H1 (cell line): ENCODE results near the gene ALDH3B1. TPM values are rescaled to one million over a fixed set of nuclear protein-coding genes. Genes with fewer than 3 reads are reported as not detected.
"Not testable (repeated sequence)": the region's sequence is repeated elsewhere in the genome, so short reads cannot be mapped to it uniquely, and the experiment has no call there.

Experiments used
- CTCF ChIA-PET: fragments of 300-600 bp; sonication (Branson Sonifier 250); formaldehyde crosslinking; loops from one replicate; lab custom pipeline; 2021; ENCODE audit not compliant: partially characterized antibody; lab: Charles Lee
- POLR2A ChIA-PET: fragments of 300-600 bp; sonication (Branson Sonifier 250); formaldehyde crosslinking; loops from one replicate; lab custom pipeline; 2021; ENCODE audit warnings: inconsistent platforms; ENCODE audit not compliant: partially characterized antibody; lab: Charles Lee
- DNase-seq, 2 experiments: peaks; one replicate each; pipeline versions ENCODE4 v3.0.0 to v3.0.0-alpha.2; 2010 to 2022; ENCODE audit warnings: low spot score in 2 of 2, low read depth in 1 of 2, mixed read lengths in 1 of 2
- FAIRE-seq: peaks from 2 replicates; lab custom pipeline; 2011; peaks lifted over from hg19 to GRCh38; lab: Jason Lieb, UNC
- H2AFZ ChIP-seq: 2 replicates; pipeline ENCODE4 v1.8.1; 2012; ENCODE audit warnings: low read length, inconsistent platforms
- H2AK5ac ChIP-seq: 2 replicates; pipeline ENCODE4 v1.6.1; 2013; ENCODE audit warnings: low read depth, low read length
- H2BK120ac ChIP-seq: replicated peaks from 2 replicates; pipeline ENCODE3; 2013; ENCODE audit warnings: low read depth, low read length, inconsistent platforms
- H2BK12ac ChIP-seq: 2 replicates; pipeline ENCODE4 v1.6.1; 2013; ENCODE audit warnings: low read depth, low read length
- H2BK15ac ChIP-seq: 2 replicates; pipeline ENCODE4 v1.6.1; 2013; ENCODE audit warnings: low read length
- H2BK20ac ChIP-seq: 2 replicates; pipeline ENCODE4 v1.6.1; 2013; ENCODE audit warnings: low read length
- H2BK5ac ChIP-seq: 2 replicates; pipeline ENCODE4 v1.6.1; 2013; ENCODE audit warnings: low read depth, low read length
- H3K14ac ChIP-seq: 2 replicates; pipeline ENCODE4 v1.6.1; 2013; ENCODE audit warnings: inconsistent platforms; ENCODE audit not compliant: insufficient read length
- H3K18ac ChIP-seq: 2 replicates; pipeline ENCODE4 v1.6.1; 2013; ENCODE audit warnings: low read length; ENCODE audit errors: extremely low read depth
- H3K23ac ChIP-seq: 2 replicates; pipeline ENCODE4 v1.6.1; 2013; ENCODE audit warnings: inconsistent platforms; ENCODE audit not compliant: insufficient read length
- H3K23me2 ChIP-seq: 2 replicates; pipeline ENCODE4 v1.6.1; 2013; ENCODE audit warnings: low read depth, low read length
- H3K27ac ChIP-seq: 2 replicates; pipeline ENCODE4 v1.6.1; 2011; ENCODE audit warnings: low read depth, low read length, inconsistent platforms
- H3K27me3 ChIP-seq, 4 experiments: replicated peaks in 1 of 4; 1 replicate in 1 of 4; 2 replicates in 3 of 4; pipeline versions ENCODE4 v1.6.1 to v1.8.1; 2011 to 2013; ENCODE audit warnings: low read length in 3 of 4, mild to moderate bottlenecking in 3 of 4, inconsistent platforms in 2 of 4, mixed read lengths in 2 of 4, moderate library complexity in 1 of 4; ENCODE audit not compliant: control insufficient read depth in 3 of 4, insufficient read depth in 3 of 4; ENCODE audit errors: extremely low read depth in 1 of 4
- H3K36me3 ChIP-seq, 4 experiments: 2 replicates each; pipeline versions ENCODE4 v1.6.1 to v1.8.1; 2011 to 2013; ENCODE audit warnings: mild to moderate bottlenecking in 4 of 4, low read length in 3 of 4, moderate library complexity in 2 of 4, control low read depth in 1 of 4, inconsistent platforms in 1 of 4; ENCODE audit not compliant: insufficient read depth in 4 of 4, control insufficient read depth in 2 of 4
- H3K4ac ChIP-seq: replicated peaks from 2 replicates; pipeline ENCODE3; 2013; ENCODE audit warnings: low read length, low read depth, mixed read lengths, inconsistent platforms; ENCODE audit not compliant: insufficient read length
- H3K4me1 ChIP-seq, 4 experiments: replicated peaks in 1 of 4; 1 replicate in 1 of 4; 2 replicates in 3 of 4; pipeline versions ENCODE4 v1.6.1 to v1.8.1; 2011 to 2013; ENCODE audit warnings: low read length in 3 of 4, inconsistent platforms in 2 of 4, mixed read lengths in 1 of 4; ENCODE audit not compliant: insufficient read depth in 4 of 4, control insufficient read depth in 3 of 4
- H3K4me2 ChIP-seq, 2 experiments: 2 replicates each; pipeline versions ENCODE4 v1.6.1 to v1.8.1; 2011 to 2013; ENCODE audit warnings: low read depth in 2 of 2, low read length in 2 of 2, control low read depth in 1 of 2, inconsistent platforms in 1 of 2, mild to moderate bottlenecking in 1 of 2; ENCODE audit not compliant: insufficient read depth in 1 of 2
- H3K4me3 ChIP-seq, 4 experiments: fragments of 200-600, 300-600 bp in 1 of 4; sonication (generic), shearing (Covaris generic), sonication (Bioruptor Twin) in 1 of 4; 2 replicates each; pipeline versions ENCODE4 v1.5.1 to v1.8.1; 2011 to 2016; ENCODE audit warnings: low read length in 4 of 4, low read depth in 3 of 4, control low read depth in 2 of 4, inconsistent platforms in 2 of 4, mild to moderate bottlenecking in 2 of 4, mixed read lengths in 1 of 4, moderate library complexity in 1 of 4; ENCODE audit not compliant: insufficient read depth in 2 of 4; ENCODE audit errors: extremely low read depth in 1 of 4
- H3K56ac ChIP-seq: replicated peaks from 2 replicates; pipeline ENCODE3; 2013; ENCODE audit warnings: low read depth, mild to moderate bottlenecking, mixed read lengths, low read length, inconsistent platforms; ENCODE audit not compliant: insufficient read length
- H3K79me1 ChIP-seq: 2 replicates; pipeline ENCODE4 v1.6.1; 2013; ENCODE audit warnings: low read depth, low read length, control low read depth
- H3K79me2 ChIP-seq, 2 experiments: 2 replicates each; pipeline versions ENCODE4 v1.6.1 to v1.8.1; 2012 to 2013; ENCODE audit warnings: low read length in 2 of 2, mild to moderate bottlenecking in 2 of 2, inconsistent platforms in 1 of 2; ENCODE audit not compliant: insufficient read depth in 2 of 2, control insufficient read depth in 1 of 2
- H3K9ac ChIP-seq, 4 experiments: replicated peaks in 1 of 4; 1 replicate in 1 of 4; 2 replicates in 3 of 4; pipeline versions ENCODE4 v1.6.1 to v1.8.1; 2011 to 2013; ENCODE audit warnings: low read depth in 3 of 4, low read length in 3 of 4, control low read depth in 2 of 4, mild to moderate bottlenecking in 2 of 4, moderate library complexity in 2 of 4, inconsistent platforms in 1 of 4; ENCODE audit errors: extremely low read depth in 1 of 4
- H3K9me3 ChIP-seq, 2 experiments: 2 replicates each; pipeline versions ENCODE4 v1.6.1 to v1.8.1; 2012 to 2013; ENCODE audit warnings: mild to moderate bottlenecking in 2 of 2, moderate library complexity in 2 of 2, control low read depth in 1 of 2, inconsistent platforms in 1 of 2, low read depth in 1 of 2, low read length in 1 of 2, mixed read lengths in 1 of 2; ENCODE audit not compliant: insufficient read depth in 2 of 2
- H4K20me1 ChIP-seq, 2 experiments: replicated peaks in 1 of 2; 2 replicates each; pipeline versions ENCODE3 to v1.8.1; 2011 to 2013; ENCODE audit warnings: inconsistent platforms in 2 of 2, low read length in 2 of 2, mild to moderate bottlenecking in 1 of 2; ENCODE audit not compliant: insufficient read depth in 2 of 2, control insufficient read depth in 1 of 2
- H4K5ac ChIP-seq: 2 replicates; pipeline ENCODE4 v1.6.1; 2013; ENCODE audit warnings: low read length, low read depth, mixed read lengths, inconsistent platforms; ENCODE audit not compliant: insufficient read length
- H4K8ac ChIP-seq: 2 replicates; pipeline ENCODE4 v1.8.0; 2013; ENCODE audit warnings: mild to moderate bottlenecking, moderate library complexity, low read length, inconsistent platforms; ENCODE audit not compliant: insufficient read depth; ENCODE audit errors: extremely low read depth
- H4K91ac ChIP-seq: replicated peaks from 2 replicates; pipeline ENCODE3; 2013; ENCODE audit warnings: low read length, mixed read lengths, inconsistent platforms; ENCODE audit not compliant: insufficient read length
- KDM4A ChIP-seq: IDR thresholded peaks from one replicate; pipeline ENCODE4 v1.7.1; 2012; ENCODE audit warnings: low read depth, mild to moderate bottlenecking, moderate library complexity, low read length, inconsistent platforms; ENCODE audit not compliant: severe bottlenecking
- WGBS, 2 experiments: shearing (Covaris generic) in 1 of 2; methylation state at CpG; one replicate each; pipeline versions ENCODE4 v1.1.6 to v1.1.7; 2013 to 2015; ENCODE audit warnings: low lambda C conversion rate in 2 of 2, mixed read lengths in 2 of 2, inconsistent platforms in 1 of 2, low coverage in 1 of 2, missing lambda C conversion rate in 1 of 2; ENCODE audit not compliant: insufficient replicate concordance in 2 of 2, insufficient coverage in 1 of 2, insufficient read length in 1 of 2; ENCODE audit errors: extremely low coverage in 1 of 2, missing lambda C conversion rate in 1 of 2; 5-methylcytosine and 5-hydroxymethylcytosine counted together
- polyA plus RNA-seq, 7 experiments: library from polyadenylated mRNA; depleted of rRNA in 3 of 7; stranded (reverse) in 5 of 7; unstranded in 2 of 7; fragments of >200 nt in 5 of 7; fragments of 200-250 nt in 2 of 7; gene quantifications; 1 replicate in 5 of 7; 2 replicates in 1 of 7; 4 replicates in 1 of 7; pipeline versions ENCODE4 v1.2.1 to v1.2.3, GENCODE V29; 2011 to 2013; ENCODE audit warnings: missing spikeins in 2 of 7, mixed read lengths in 2 of 7
- total RNA-seq: library from RNA; stranded (reverse); fragmentation: NEBNext Ultra II Directional; extraction: Animal tissue kit (Norgen Biotek cat#: 25700); gene quantifications from 2 replicates; pipeline ENCODE4 v1.2.1, GENCODE V29; 2021
- TF ChIP-seq, protein P1 (sequence below): IDR thresholded peaks from 2 replicates; pipeline ENCODE4 v1.6.1; 2012; ENCODE audit warnings: inconsistent platforms
- TF ChIP-seq, protein P2 (sequence below), 3 experiments: IDR thresholded peaks; 1 replicate in 2 of 3; 2 replicates in 1 of 3; pipeline versions ENCODE4 v1.5.1 to v1.6.1; 2011; ENCODE audit warnings: low read length in 3 of 3, mild to moderate bottlenecking in 3 of 3, inconsistent platforms in 2 of 3, low read depth in 1 of 3, moderate library complexity in 1 of 3; ENCODE audit not compliant: insufficient read depth in 1 of 3; ENCODE audit errors: control extremely low read depth in 1 of 3

The ALDH3B1 gene
- total and polyA plus RNA-seq, 2 of the 8 experiments (the other 6 are each of a cell fraction or from before 2014, with no cell fraction given) = 0.32 to 0.47 TPM

DNA sequence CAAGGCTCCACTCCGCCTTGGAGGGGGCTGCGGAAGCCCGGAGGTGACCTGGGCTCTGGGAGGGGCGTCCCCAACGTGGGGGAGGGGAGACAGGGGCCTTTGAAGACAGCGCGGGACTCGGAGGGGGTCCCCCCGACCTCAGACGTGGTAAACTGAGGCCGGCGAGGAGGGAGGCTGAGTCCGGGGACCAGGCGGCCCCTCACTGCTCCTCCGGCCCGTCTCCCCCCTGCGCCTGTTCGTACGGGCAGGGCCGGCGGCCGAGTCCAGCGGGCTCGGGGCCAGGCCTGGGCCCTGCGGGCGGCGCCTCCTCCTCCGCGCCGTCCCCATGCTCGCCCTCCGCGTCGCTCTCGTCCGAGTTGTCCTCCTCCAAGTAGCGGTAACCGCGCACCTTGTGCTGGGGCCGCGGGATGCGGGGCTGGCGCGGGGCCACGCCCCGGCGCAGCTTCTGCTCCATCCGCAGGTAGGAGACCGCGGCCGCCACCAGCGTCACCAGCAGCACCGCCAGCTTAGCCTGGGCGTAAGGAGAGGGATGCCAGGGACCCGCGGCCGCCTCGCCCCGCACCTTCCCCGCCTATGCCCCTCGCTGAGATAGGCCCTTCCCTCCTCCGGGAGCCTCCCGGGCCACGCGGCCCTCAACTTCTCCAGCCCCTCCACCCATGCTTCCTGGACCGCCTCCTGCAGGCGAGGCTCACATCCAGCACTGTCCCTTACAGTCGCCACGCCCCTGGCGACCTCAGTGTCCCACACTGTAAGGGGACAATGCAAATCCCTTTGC lies 18.6 kb upstream of the ALDH3B1 start:
- H2BK15ac ChIP-seq, POLR2A ChIA-PET, H3K79me1 ChIP-seq, H3K23me2 ChIP-seq, FAIRE-seq, H3K4me1 ChIP-seq, H3K4ac ChIP-seq, H3K27ac ChIP-seq, H2AK5ac ChIP-seq, H2BK20ac ChIP-seq, H4K20me1 ChIP-seq, H3K14ac ChIP-seq, H2BK5ac ChIP-seq, H3K36me3 ChIP-seq, H2BK12ac ChIP-seq, H2BK120ac ChIP-seq, H3K79me2 ChIP-seq, H3K23ac ChIP-seq, H3K9me3 ChIP-seq, H4K91ac ChIP-seq, H2AFZ ChIP-seq, H4K5ac ChIP-seq, H3K27me3 ChIP-seq, H3K56ac ChIP-seq, H3K18ac ChIP-seq: not testable (repeated sequence)
- Histone ChIP-seq H3K9ac (peak overlapping the region in 1 of 4 experiments; percentile 37; a peak in 1 of 7 replicates), H4K8ac (peak overlapping the region; percentile 89; the same call in 1 of the 2 replicates), H3K4me3 (peak overlapping the region; percentile 26 to 63 (median 32)), H3K4me2 (peak overlapping the region; percentile 89 to 92)
- 6% methylated on average over 21 of the region's 70 CpGs; no CpG with 5 or more reads in 1 of the 2 experiments for WGBS, 2 experiments
- DNase-seq = peak in 1 of 2 experiments; percentile 87
- CTCF ChIA-PET = interaction anchor here (0.9 to 1.1 kb wide), 2 partner anchors 9 to 115 kb away, joined by 3 read pairs; no protein-coding TSS in a partner anchor
- TF ChIP-seq, protein P1, sequence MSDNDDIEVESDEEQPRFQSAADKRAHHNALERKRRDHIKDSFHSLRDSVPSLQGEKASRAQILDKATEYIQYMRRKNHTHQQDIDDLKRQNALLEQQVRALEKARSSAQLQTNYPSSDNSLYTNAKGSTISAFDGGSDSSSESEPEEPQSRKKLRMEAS = peak; percentile 53
- TF ChIP-seq, protein P2, sequence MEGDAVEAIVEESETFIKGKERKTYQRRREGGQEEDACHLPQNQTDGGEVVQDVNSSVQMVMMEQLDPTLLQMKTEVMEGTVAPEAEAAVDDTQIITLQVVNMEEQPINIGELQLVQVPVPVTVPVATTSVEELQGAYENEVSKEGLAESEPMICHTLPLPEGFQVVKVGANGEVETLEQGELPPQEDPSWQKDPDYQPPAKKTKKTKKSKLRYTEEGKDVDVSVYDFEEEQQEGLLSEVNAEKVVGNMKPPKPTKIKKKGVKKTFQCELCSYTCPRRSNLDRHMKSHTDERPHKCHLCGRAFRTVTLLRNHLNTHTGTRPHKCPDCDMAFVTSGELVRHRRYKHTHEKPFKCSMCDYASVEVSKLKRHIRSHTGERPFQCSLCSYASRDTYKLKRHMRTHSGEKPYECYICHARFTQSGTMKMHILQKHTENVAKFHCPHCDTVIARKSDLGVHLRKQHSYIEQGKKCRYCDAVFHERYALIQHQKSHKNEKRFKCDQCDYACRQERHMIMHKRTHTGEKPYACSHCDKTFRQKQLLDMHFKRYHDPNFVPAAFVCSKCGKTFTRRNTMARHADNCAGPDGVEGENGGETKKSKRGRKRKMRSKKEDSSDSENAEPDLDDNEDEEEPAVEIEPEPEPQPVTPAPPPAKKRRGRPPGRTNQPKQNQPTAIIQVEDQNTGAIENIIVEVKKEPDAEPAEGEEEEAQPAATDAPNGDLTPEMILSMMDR (IDR thresholded peaks at IDR 0.05; ENCODE audit: control extremely low read depth in 1 of 3, insufficient read depth in 1 of 3, low read depth in 1 of 3, low read length in 3 of 3) = peak in 1 of 3 experiments; percentile 8; a peak in 1 of 4 replicates
- peak; percentile 20 for TF ChIP-seq KDM4A
